Ovary (tissue), 3 donors: Measurements from ENCODE around the gene PRXL2C.

ENCODE experiments used
- CTCF ChIP-seq, 3 donors: fragments of 450-650 bp in 2 of 3; fragments of 200-600 bp in 1 of 3; IDR thresholded peaks; one replicate each; pipeline versions ENCODE4 v1.5.1 to v1.8.0; 2016 to 2022; ENCODE audit warnings: antibody characterized with exemption in 3 of 3, mild to moderate bottlenecking in 1 of 3
- EP300 ChIP-seq: sonication (generic); formaldehyde crosslinking; IDR thresholded peaks from one replicate; pipeline ENCODE4 v1.6.1; 2017; ENCODE audit warnings: antibody characterized with exemption
- donor health status: DM: no; HTN: no; CAD: no.

- TF ChIP-seq CTCF (IDR thresholded peaks at IDR 0.05) = no peak
- TF ChIP-seq EP300 = no peak
Measured at GRCh38 chr9:96638606-96639364, 16.3 kb downstream of the PRXL2C start.
